ENCODE results near the gene TBCD. TPM values are rescaled to one million over a fixed set of nuclear protein-coding genes. Genes with fewer than 3 reads are reported as not detected.

Gene TBCD
- total and polyA plus RNA-seq, 12 donors = 25.6 to 240 (median 66.2) TPM

- TF ChIP-seq CTCF (IDR thresholded peaks at IDR 0.05) (no peak), POLR2A (IDR thresholded peaks at IDR 0.05) (no peak)
- 94 to 98% (median 97%) methylated on average over 7 to 15 of the region's 15 CpGs for WGBS, 4 donors
- Histone ChIP-seq H3K9me3 (replicated peaks in 1 of 3) (no peaks in the 10 kb centered on the region), H3K36me3 (replicated peaks in 1 of 2) (no peaks in the 10 kb centered on the region), H3K27me3 (no peaks in the 10 kb centered on the region), H3K4me1 (replicated peaks in 1 of 2) (no peaks in the 10 kb centered on the region), H3K27ac (no peak overlapping the region), H3K4me3 (no peak overlapping the region)
- intact Hi-C loops (cut with DNase I) = no loop called here
- DNase-seq = no peak
Measured at GRCh38 chr17:82800885-82801284, 49.0 kb downstream of the TBCD start.

DNA sequence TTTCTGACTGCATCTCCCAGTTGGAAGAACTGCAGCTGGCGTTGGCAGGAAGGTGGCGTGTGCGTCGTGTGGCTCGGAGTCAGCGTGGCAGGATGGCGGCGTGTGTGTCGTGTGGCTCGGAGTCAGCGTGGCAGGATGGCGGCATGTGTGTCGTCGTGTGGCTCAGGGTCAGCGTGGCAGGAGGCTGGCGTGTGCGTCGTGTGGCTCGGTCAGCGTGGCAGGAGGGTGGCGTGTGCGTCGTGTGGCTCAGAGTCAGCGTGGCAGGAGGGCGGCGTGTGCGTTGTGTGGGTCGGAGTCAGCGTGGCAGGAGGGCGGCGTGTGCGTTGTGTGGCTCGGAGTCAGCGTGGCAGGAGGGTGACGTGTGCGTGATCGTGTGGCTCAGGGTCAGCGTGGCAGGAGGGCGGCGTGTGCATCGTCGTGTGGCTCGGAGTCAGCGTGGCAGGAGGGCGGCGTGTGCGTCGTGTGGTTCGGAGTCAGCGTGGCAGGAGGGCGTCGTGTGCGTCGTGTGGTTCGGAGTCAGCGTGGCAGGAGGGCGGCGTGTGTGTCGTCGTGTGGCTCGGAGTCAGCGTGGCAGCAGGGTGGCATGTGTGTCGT lies 49.6 kb downstream of the TBCD start:
- DNase-seq = no peak

GRCh38 chr17:82802075-82802780 lies 50.4 kb downstream of the TBCD start:
- Histone ChIP-seq H3K27me3 (no peaks in the 10 kb centered on the region), H3K27ac (no peak overlapping the region), H3K4me1 (replicated peaks in 1 of 2) (no peaks in the 10 kb centered on the region), H3K4me3 (no peak overlapping the region), H3K36me3 (replicated peaks in 1 of 2) (no peaks in the 10 kb centered on the region), H3K9me3 (replicated peaks in 1 of 3) (no peaks in the 10 kb centered on the region)
- 91 to 95% (median 93%) methylated on average over 16 to 17 of the region's 17 CpGs for WGBS, 4 donors
- intact Hi-C loops (cut with DNase I) = no loop called here
- no peak for DNase-seq
- TF ChIP-seq POLR2A (IDR thresholded peaks at IDR 0.05) (no peak), CTCF (IDR thresholded peaks at IDR 0.05) (no peak)

More for the DNA sequence above, 49.6 kb downstream of the TBCD start:
- H3K27me3 ChIP-seq = no peaks in the 10 kb centered on the region
- H3K4me3 ChIP-seq = no peak overlapping the region
- H3K36me3 ChIP-seq (replicated peaks in 1 of 2) = no peaks in the 10 kb centered on the region
- 94 to 96% (median 96%) methylated on average over 63 of the region's 63 CpGs for WGBS, 4 donors
- H3K9me3 ChIP-seq (replicated peaks in 1 of 3) = no peaks in the 10 kb centered on the region
- no peaks in the 10 kb centered on the region for H3K4me1 ChIP-seq (replicated peaks in 1 of 2)
- TF ChIP-seq CTCF (IDR thresholded peaks at IDR 0.05) (no peak), POLR2A (IDR thresholded peaks at IDR 0.05) (no peak)
- intact Hi-C loops (cut with DNase I) = no loop called here
- H3K27ac ChIP-seq = no peak overlapping the region

GRCh38 chr17:82803185-82803584 lies 51.3 kb downstream of the TBCD start:
- TF ChIP-seq POLR2A (IDR thresholded peaks at IDR 0.05) = no peak
- no peak for TF ChIP-seq CTCF (IDR thresholded peaks at IDR 0.05)
- H3K4me1 ChIP-seq (replicated peaks in 1 of 2) = no peaks in the 10 kb centered on the region
- no peak for DNase-seq
- intact Hi-C loops (cut with DNase I) = no loop called here
- no peak overlapping the region for H3K4me3 ChIP-seq
- no peaks in the 10 kb centered on the region for H3K27me3 ChIP-seq
- H3K9me3 ChIP-seq (replicated peaks in 1 of 3) = no peaks in the 10 kb centered on the region
- no peak overlapping the region for H3K27ac ChIP-seq
- peaks cover 0 to 6% of the 10 kb centered on the region in 2 donors for H3K36me3 ChIP-seq (replicated peaks in 1 of 2)
- WGBS, 4 donors = 90 to 98% (median 93%) methylated on average over 8 to 9 of the region's 9 CpGs
